Cerebellar nuclear complex (tissue), 1 donor: ENCODE results near the gene MB21D2.
A peak's percentile ranks its signal among the peaks of the same experiment; 100 is the strongest.

Experiments
- DNase-seq, 2 experiments: peaks; one replicate each; lab custom pipeline; 2025; lab: John Stamatoyannopoulos, UW

Gene MB21D2

DNA sequence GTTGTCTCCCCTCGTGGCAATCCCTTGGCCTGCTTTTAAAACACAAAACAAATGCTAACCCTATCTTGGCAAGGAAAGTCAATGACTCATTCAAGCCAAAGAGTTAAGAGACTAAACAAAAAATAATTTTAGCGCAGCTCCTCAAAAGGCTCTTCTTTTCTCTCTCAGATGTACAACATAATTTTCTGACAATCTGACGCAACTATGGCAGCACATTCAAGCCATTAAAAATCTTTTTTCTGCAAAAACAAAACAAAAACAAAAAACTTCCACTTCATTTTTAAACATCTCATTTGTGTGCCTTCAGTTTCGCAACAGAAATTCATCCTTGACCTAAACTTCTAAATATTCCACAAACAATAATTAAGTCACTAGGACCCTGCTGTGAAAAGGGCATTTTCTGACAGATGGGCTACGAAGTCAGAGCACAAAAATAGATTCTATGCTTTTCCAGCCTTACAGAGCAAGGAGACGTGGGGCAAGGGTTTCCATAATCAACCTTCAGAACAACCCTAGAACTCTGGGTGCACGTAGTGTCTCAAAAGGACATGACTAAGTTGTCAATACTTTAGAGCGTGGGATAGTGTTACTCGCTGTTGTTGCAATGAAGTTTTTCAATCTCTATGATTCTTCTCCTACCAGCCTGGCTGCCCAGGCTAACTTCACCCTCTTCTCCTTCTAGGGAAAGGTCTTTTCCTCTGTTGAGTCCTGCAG lies 84.3 kb downstream of the MB21D2 start:
- no peak for DNase-seq

GRCh38 chr3:192831801-192832347 lies 85.8 kb downstream of the MB21D2 start:
- DNase-seq, result no peak

DNA sequence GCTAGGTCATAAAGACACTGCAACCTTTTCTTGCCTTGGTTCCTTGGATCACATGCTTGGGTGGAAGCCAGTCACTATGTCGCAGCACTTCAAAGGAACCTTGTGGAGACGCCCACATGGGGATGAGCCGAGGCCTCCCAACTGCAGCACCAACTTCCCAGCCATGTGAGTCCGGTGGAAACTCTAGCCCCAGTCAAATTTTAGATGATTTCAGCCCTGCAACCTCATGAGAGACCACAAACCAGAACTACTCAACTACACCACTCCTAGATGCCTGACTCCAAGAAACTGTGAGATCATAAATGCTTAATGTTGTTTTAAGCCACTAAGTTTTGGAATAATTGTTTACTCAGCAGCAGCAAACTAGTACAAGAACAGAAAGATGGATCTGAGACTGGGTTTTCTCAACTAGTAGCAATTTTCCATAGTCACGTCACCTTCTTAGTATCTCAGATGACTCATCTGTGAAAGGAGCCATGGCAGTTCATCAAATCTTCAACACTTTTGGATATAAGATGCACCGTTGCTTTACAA lies 86.5 kb downstream of the MB21D2 start:
- DNase-seq, result no peak

- DNase-seq, result no peak
Observed at GRCh38 chr3:192830291-192831110, 87.2 kb downstream of the MB21D2 start.

- DNase-seq, result no peak
Observed at GRCh38 chr3:192827863-192828594, 89.6 kb downstream of the MB21D2 start.

DNA sequence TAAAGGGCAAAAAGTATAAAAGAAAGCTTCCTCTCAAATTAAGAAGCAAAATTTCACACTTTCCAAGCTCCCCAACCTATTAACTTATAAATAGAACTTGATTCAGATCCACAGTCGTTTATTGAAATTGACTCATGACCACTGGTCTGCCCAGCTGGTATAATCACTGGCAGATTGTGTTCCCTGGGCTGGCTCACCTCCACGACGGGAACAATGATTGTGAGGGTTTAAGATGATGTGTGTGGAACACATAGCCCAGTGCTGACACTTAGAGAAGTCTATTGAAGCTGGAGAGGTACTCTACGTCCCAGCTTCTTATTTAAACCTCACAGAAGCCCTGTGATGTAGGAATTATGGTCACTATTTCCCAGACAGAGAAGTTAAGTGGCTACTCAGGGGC lies 90.4 kb downstream of the MB21D2 start:
- no peak for DNase-seq

GRCh38 chr3:192826214-192827006 lies 91.2 kb downstream of the MB21D2 start:
- DNase-seq, result no peak

DNA sequence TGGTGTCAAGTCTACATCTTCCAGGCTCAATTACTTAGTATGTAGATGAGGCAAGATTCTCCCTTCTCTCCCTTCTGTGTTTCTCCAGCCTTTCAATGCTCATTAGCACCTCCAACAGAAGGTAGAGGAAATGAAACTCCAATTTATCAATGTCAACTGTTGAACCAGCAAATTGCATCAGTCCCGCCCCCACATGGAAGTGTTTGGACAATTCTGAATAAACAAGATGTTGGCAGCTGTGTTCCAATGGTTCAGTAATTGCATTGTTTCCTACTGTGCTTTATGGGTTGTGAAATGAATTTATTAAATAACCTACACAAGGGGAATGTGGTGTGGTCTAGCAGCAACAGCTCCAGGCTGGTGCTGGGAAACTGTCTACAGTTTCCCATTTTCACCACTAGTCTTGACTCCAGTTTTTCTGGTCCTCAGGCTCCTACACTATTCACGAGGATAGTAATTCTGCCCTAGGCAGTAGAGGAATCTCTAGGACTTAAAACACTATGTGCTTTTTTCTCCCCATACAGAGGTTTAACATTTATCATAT lies 91.9 kb downstream of the MB21D2 start:
- DNase-seq, result no peak

GRCh38 chr3:192825216-192825615 lies 92.4 kb downstream of the MB21D2 start:
- DNase-seq, result no peak

GRCh38 chr3:192824313-192824712 lies 93.3 kb downstream of the MB21D2 start:
- DNase-seq, result no peak

DNA sequence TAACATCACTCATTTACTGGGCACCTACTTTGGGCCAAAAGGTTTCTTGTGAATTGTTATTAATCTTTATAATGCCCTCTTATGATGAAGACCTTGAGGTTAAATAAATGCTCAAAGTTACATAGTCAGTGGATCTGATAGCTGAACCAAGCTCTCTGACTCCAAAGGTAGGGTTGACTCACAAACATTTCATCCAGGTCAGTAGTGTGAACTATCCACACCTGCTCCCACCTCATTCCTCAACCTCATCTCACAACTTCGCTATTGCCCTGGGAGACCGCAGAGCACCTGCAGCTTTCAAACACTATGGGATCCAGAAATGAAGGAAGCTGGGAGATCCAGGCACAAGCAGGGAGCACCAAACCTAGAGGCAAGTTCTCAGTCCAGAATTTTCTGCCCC lies 96.5 kb downstream of the MB21D2 start:
- no peak for DNase-seq

DNA sequence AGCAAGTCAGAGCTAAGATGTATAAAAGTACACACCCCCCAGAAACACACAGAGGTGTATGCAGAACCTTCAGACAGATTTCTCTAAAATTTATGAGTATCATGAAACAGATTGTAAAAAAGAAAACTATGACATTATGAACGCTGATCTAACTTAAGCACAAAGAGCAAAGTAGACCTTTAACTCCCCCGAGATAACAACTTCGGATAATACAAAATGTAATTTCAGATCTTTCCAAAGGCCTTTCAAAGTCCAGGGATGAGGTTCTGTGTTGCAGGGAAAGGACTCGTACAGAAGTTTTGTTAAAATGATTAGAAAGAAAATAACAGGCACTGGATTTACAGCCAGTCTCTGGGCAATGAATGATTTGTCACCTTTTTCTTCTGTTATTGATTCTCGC lies 97.5 kb downstream of the MB21D2 start:
- DNase-seq, result no peak

DNA sequence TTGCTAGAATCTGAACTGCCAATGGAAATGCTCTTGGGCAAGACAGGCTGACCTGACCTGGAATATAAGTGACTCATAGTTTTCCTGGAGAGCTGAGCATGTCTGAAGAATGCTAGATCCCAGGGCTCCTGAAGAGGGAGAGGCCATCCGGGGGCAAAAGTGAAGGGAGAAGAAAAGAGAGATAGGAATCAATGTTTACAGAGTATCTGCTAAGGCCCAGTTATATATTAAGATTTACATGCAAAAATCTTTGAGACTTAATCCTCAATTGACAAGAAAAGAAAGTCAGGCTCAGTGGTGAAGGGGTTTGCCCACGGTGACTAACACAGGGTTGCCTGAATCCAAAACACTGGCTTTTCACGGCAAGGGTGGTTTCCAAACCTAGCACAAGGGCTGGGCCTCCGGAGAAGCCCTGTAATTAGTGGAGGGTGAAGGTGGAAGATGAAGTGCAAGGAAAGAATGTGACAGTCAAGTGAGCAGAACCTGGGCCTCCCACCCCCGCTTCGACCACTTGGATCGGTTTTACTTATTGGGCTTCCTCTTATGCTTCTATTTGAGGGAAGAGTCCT lies 98.6 kb downstream of the MB21D2 start:
- DNase-seq, result no peak

- no peak for DNase-seq
Observed at GRCh38 chr3:192818126-192818525, 99.5 kb downstream of the MB21D2 start.

DNA sequence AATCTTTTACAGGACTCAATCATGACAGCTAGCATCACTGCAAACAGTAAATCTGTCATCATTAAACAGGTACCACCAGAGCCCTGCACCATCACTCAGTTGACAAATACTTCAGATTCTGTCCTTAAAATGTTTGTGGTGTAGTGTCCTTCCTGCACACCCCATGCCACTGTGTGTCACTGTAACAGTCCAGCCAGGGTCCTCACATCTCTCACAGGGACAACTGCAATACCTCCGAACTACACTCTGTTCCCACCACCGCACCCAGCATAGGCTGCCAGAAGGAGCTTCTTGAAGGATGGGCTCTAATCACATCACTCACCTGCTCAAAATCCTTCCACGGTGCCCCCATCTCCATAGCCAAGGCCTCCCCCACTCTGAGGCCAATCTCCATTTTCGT lies 100.2 kb downstream of the MB21D2 start:
- DNase-seq, result no peak

- DNase-seq, result no peak
Observed at GRCh38 chr3:192817053-192817452, 100.6 kb downstream of the MB21D2 start.

DNA sequence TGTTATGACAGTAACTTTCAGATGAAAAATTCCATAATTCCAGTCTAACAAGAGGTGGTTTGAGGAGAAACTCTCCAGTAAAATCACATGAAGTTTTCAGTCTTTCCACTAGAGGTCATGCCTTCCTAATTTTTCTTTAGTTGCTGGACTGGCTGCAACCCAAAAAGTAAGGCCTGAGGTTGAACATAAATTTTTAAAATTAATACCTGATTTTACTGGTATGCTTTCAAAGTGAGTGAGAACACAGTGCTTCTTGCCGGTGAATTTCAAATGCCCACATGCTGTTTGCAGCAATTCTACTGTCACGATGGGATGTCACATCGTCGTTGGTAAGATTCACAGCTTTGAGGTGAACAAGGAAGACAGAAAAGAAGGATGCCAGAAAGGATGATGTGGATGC lies 101.3 kb downstream of the MB21D2 start:
- DNase-seq, result peak in 1 of 2 experiments; percentile 24

DNA sequence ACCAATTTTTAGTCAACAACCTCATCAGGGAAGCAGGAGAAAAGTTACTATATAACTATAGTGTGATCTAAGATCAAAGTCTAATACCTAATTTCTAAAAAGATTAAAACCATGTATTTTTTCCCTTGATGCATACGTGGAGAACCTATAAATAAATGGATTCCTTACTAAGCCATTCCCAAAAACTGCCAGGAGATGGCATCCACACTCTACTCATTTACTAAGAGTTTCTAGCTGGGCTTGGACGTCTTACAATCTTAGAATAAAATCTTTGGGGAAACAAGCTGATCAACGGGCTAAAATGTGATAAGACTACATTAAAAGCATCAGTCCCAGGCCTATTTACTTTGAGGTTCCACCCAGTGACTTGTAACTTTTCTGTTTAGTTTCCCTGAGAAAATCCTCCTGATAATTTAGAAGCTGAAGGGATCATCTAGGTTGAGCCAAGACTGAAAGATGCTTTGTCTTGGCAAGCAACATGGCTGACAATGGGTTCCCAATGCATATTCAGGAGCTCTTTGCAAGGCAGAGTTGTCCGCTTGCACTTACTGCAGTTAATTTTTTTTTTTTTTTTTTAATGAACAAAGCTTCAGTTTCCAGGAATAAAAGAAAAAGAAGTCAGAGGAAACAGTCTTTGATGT lies 104.8 kb downstream of the MB21D2 start:
- no peak for DNase-seq

DNA sequence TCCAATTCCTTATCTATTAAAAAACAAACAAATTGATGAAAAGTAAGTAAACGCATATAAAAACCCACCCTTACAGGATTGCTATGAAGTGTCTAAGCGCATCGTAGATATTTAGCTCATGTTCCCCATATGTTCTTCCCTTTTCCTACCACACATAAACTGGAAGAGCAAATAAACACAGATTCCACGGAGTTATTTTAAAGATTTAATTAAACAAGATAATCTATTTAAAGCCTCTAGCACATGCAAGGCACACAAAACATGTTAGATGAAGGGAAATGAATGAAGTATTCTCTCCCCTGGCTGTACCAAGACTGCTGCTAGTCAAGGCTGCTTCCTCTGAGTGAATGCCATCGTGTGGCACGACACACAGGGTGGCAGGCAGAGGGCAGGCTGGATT lies 111.9 kb downstream of the MB21D2 start:
- no peak for DNase-seq

DNA sequence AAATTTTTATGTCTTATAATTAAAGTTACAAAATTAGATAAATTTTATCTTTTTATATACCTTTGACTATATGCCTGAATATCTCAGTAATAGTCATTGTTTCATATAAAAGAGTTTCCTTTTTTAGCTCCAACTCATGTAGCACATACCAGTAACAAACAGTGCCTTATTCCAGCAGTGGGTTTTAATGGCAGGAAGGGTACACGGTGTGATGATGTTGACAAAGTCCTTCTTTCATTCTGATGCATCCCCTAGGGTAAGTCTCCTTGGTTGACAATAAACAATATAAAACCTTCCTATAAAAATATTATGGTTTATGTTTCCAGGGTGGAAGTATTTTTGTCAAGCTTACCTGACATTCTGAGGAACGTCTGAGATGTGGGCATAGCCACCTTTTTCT lies 113.2 kb downstream of the MB21D2 start:
- DNase-seq, result no peak
